HepG2 (cell line): ENCODE results near the gene NHSL1. TPM values are rescaled to one million over a fixed set of nuclear protein-coding genes. Genes with fewer than 3 reads are reported as not detected.

ENCODE experiments used
- ATM ChIP-seq: fragments of 450-650 bp; IDR thresholded peaks from 2 replicates; pipeline ENCODE4 v1.7.1; 2017; ENCODE audit warnings: mild to moderate bottlenecking, borderline replicate concordance
- ESRRA ChIP-seq: sonication (generic); formaldehyde crosslinking; IDR thresholded peaks from 2 replicates; pipeline ENCODE4 v1.5.1; 2020; ENCODE audit warnings: mild to moderate bottlenecking, low read depth, missing genetic modification reagents
- FOSL2 ChIP-seq: sonication (generic); formaldehyde crosslinking; IDR thresholded peaks from 2 replicates; pipeline ENCODE4 v1.4.0; 2020; ENCODE audit warnings: missing genetic modification reagents
- KLF16 ChIP-seq, 2 experiments: sonication (generic) in 1 of 2; formaldehyde crosslinking in 1 of 2; IDR thresholded peaks; 2 replicates each; pipeline versions ENCODE4 v1.6.1 to v1.8.0; 2016 to 2023; ENCODE audit warnings: missing genetic modification reagents in 2 of 2, missing compliant biosample characterization in 1 of 2
- PAF1 ChIP-seq: IDR thresholded peaks from 2 replicates; pipeline ENCODE4 v1.6.1; 2016; ENCODE audit warnings: missing genetic modification reagents, missing compliant biosample characterization
- POLR2AphosphoS5 ChIP-seq: IDR thresholded peaks from 2 replicates; pipeline ENCODE4 v1.6.1; 2012; ENCODE audit warnings: low read depth, low read length
- REL ChIP-seq: sonication (generic); formaldehyde crosslinking; conservative IDR thresholded peaks from 2 replicates; pipeline ENCODE4 v1.8.0; 2022; ENCODE audit warnings: mild to moderate bottlenecking, missing genetic modification reagents, moderate library complexity
- TBX2 ChIP-seq: sonication (generic); formaldehyde crosslinking; IDR thresholded peaks from 2 replicates; pipeline ENCODE4 v1.5.0; 2020; ENCODE audit warnings: missing genetic modification reagents, mild to moderate bottlenecking, borderline replicate concordance
- ZFAT ChIP-seq: sonication (generic); formaldehyde crosslinking; conservative IDR thresholded peaks from 2 replicates; pipeline ENCODE4 v1.8.1; 2023; ENCODE audit warnings: missing genetic modification reagents, inconsistent platforms
- ZNF12 ChIP-seq: sonication (generic); formaldehyde crosslinking; IDR thresholded peaks from 2 replicates; pipeline ENCODE4 v1.5.0; 2020; ENCODE audit warnings: missing genetic modification reagents
- ZNF33B ChIP-seq: sonication (generic); formaldehyde crosslinking; IDR thresholded peaks from 2 replicates; pipeline ENCODE4 v1.5.1; 2020; ENCODE audit warnings: mild to moderate bottlenecking, missing genetic modification reagents
- ZNF75D ChIP-seq: sonication (generic); formaldehyde crosslinking; IDR thresholded peaks from 2 replicates; pipeline ENCODE4 v1.8.1; 2023; ENCODE audit warnings: missing genetic modification reagents, mild to moderate bottlenecking, borderline replicate concordance
- ZNF816 ChIP-seq: sonication (generic); formaldehyde crosslinking; IDR thresholded peaks from 2 replicates; pipeline ENCODE4 v1.8.0; 2022; ENCODE audit warnings: missing genetic modification reagents, mild to moderate bottlenecking, borderline replicate concordance
- ZZZ3 ChIP-seq: sonication (generic); formaldehyde crosslinking; IDR thresholded peaks from 2 replicates; pipeline ENCODE4 v1.4.0; 2020; ENCODE audit warnings: missing genetic modification reagents, mild to moderate bottlenecking, borderline replicate concordance
- polyA plus RNA-seq, 8 experiments: library from polyadenylated mRNA; depleted of rRNA in 3 of 8; stranded (reverse) in 7 of 8; unstranded in 1 of 8; fragments of >200 nt; fragmentation: Illumina TruSeq in 4 of 8; extraction: Trizol in 4 of 8; gene quantifications; 2 replicates each; pipeline versions ENCODE4 v1.2.1 to v1.2.3, GENCODE V29; 2011 to 2016; ENCODE audit warnings: low read depth in 4 of 8, missing spikeins in 1 of 8, mixed read lengths in 1 of 8; ENCODE audit not compliant: insufficient read depth in 1 of 8
- total RNA-seq, 5 experiments: library from RNA; depleted of rRNA; stranded (reverse); fragments of >200 nt; fragmentation: Illumina TruSeq; extraction: Trizol; gene quantifications; 2 replicates each; pipeline ENCODE4 v1.2.3, GENCODE V29; 2016; ENCODE audit warnings: low read depth in 1 of 5
- TF ChIP-seq, protein P1 (sequence below), 2 experiments: sonication (generic) in 1 of 2; formaldehyde crosslinking in 1 of 2; IDR thresholded peaks; 2 replicates each; pipeline versions ENCODE4 v1.4.0 to v1.6.1; 2018 to 2020; ENCODE audit warnings: missing genetic modification reagents in 2 of 2, borderline replicate concordance in 1 of 2, low read depth in 1 of 2, mild to moderate bottlenecking in 1 of 2, missing biosample characterization in 1 of 2
- TF ChIP-seq, protein P2 (sequence below): sonication (generic); formaldehyde crosslinking; IDR thresholded peaks from 2 replicates; pipeline ENCODE4 v1.5.1; 2020; ENCODE audit warnings: mild to moderate bottlenecking, moderate library complexity, missing genetic modification reagents
- TF ChIP-seq, protein P3 (sequence below): sonication (generic); formaldehyde crosslinking; IDR thresholded peaks from 2 replicates; pipeline ENCODE4 v1.5.0; 2020; ENCODE audit warnings: mild to moderate bottlenecking, missing genetic modification reagents
- TF ChIP-seq, protein P4 (sequence below): sonication (generic); formaldehyde crosslinking; IDR thresholded peaks from 2 replicates; pipeline ENCODE4 v1.5.1; 2020; ENCODE audit warnings: mild to moderate bottlenecking, missing genetic modification reagents, borderline replicate concordance

NHSL1 gene
- total and polyA plus RNA-seq, 2 of the 13 experiments (the other 11 are each of a cell fraction or from before 2014, with no cell fraction given), result 24.9 to 53.6 TPM

DNA sequence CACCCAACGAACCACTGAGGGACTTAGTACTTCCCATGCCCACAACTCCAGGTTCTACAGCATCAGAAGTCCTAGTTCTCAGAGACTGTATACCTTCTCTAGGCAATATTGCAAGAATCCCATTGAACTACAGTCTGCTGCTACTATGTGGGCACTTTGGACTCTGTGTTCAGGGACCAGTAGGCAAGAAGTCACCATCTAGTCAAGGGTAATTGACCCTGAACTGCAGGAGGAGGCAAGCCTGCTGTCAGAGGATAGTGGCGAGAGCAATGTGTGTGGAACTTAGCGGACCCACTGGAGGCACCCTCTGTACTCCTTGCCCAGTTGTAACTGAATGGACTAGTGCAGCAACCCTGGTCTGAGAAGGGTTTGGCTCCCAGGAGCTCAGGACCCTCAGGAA lies 79.5 kb downstream of the NHSL1 start (continued):
- TF ChIP-seq KLF16 (CRISPR knock-in tag; IDR thresholded peaks at IDR 0.05) (no peak), PAF1 (CRISPR knock-in tag) (peak; percentile 76), ESRRA (CRISPR knock-in tag) (no peak), ZNF75D (CRISPR knock-in tag) (no peak), REL (CRISPR knock-in tag) (0 out of 2 replicates have a peak, but pooled peaks have one; percentile 54), ZNF12 (CRISPR knock-in tag) (no peak), ZFAT (CRISPR knock-in tag) (no peak), FOSL2 (CRISPR knock-in tag) (no peak), POLR2AphosphoS5 (no peak), ZNF816 (no peak), ZNF33B (CRISPR knock-in tag) (no peak), TBX2 (CRISPR knock-in tag) (no peak), ZZZ3 (no peak), ATM (no peak)
- TF ChIP-seq, protein P1, sequence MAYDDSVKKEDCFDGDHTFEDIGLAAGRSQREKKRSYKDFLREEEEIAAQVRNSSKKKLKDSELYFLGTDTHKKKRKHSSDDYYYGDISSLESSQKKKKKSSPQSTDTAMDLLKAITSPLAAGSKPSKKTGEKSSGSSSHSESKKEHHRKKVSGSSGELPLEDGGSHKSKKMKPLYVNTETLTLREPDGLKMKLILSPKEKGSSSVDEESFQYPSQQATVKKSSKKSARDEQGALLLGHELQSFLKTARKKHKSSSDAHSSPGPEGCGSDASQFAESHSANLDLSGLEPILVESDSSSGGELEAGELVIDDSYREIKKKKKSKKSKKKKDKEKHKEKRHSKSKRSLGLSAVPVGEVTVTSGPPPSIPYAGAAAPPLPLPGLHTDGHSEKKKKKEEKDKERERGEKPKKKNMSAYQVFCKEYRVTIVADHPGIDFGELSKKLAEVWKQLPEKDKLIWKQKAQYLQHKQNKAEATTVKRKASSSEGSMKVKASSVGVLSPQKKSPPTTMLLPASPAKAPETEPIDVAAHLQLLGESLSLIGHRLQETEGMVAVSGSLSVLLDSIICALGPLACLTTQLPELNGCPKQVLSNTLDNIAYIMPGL (CRISPR knock-in tag; IDR thresholded peaks at IDR 0.05; ENCODE audit: borderline replicate concordance in 1 of 2, low read depth in 1 of 2), result no peak
- TF ChIP-seq, protein P2, sequence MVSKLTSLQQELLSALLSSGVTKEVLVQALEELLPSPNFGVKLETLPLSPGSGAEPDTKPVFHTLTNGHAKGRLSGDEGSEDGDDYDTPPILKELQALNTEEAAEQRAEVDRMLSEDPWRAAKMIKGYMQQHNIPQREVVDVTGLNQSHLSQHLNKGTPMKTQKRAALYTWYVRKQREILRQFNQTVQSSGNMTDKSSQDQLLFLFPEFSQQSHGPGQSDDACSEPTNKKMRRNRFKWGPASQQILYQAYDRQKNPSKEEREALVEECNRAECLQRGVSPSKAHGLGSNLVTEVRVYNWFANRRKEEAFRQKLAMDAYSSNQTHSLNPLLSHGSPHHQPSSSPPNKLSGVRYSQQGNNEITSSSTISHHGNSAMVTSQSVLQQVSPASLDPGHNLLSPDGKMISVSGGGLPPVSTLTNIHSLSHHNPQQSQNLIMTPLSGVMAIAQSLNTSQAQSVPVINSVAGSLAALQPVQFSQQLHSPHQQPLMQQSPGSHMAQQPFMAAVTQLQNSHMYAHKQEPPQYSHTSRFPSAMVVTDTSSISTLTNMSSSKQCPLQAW (CRISPR knock-in tag), result 0 out of 2 replicates have a peak, but pooled peaks have one; percentile 47
- TF ChIP-seq, protein P3, sequence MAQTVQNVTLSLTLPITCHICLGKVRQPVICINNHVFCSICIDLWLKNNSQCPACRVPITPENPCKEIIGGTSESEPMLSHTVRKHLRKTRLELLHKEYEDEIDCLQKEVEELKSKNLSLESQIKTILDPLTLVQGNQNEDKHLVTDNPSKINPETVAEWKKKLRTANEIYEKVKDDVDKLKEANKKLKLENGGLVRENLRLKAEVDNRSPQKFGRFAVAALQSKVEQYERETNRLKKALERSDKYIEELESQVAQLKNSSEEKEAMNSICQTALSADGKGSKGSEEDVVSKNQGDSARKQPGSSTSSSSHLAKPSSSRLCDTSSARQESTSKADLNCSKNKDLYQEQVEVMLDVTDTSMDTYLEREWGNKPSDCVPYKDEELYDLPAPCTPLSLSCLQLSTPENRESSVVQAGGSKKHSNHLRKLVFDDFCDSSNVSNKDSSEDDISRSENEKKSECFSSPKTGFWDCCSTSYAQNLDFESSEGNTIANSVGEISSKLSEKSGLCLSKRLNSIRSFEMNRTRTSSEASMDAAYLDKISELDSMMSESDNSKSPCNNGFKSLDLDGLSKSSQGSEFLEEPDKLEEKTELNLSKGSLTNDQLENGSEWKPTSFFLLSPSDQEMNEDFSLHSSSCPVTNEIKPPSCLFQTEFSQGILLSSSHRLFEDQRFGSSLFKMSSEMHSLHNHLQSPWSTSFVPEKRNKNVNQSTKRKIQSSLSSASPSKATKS (CRISPR knock-in tag), result no peak
- TF ChIP-seq, protein P4, sequence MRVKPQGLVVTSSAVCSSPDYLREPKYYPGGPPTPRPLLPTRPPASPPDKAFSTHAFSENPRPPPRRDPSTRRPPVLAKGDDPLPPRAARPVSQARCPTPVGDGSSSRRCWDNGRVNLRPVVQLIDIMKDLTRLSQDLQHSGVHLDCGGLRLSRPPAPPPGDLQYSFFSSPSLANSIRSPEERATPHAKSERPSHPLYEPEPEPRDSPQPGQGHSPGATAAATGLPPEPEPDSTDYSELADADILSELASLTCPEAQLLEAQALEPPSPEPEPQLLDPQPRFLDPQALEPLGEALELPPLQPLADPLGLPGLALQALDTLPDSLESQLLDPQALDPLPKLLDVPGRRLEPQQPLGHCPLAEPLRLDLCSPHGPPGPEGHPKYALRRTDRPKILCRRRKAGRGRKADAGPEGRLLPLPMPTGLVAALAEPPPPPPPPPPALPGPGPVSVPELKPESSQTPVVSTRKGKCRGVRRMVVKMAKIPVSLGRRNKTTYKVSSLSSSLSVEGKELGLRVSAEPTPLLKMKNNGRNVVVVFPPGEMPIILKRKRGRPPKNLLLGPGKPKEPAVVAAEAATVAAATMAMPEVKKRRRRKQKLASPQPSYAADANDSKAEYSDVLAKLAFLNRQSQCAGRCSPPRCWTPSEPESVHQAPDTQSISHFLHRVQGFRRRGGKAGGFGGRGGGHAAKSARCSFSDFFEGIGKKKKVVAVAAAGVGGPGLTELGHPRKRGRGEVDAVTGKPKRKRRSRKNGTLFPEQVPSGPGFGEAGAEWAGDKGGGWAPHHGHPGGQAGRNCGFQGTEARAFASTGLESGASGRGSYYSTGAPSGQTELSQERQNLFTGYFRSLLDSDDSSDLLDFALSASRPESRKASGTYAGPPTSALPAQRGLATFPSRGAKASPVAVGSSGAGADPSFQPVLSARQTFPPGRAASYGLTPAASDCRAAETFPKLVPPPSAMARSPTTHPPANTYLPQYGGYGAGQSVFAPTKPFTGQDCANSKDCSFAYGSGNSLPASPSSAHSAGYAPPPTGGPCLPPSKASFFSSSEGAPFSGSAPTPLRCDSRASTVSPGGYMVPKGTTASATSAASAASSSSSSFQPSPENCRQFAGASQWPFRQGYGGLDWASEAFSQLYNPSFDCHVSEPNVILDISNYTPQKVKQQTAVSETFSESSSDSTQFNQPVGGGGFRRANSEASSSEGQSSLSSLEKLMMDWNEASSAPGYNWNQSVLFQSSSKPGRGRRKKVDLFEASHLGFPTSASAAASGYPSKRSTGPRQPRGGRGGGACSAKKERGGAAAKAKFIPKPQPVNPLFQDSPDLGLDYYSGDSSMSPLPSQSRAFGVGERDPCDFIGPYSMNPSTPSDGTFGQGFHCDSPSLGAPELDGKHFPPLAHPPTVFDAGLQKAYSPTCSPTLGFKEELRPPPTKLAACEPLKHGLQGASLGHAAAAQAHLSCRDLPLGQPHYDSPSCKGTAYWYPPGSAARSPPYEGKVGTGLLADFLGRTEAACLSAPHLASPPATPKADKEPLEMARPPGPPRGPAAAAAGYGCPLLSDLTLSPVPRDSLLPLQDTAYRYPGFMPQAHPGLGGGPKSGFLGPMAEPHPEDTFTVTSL, result 0 out of 2 replicates have a peak, but pooled peaks have one; percentile 24
